Activated CD4-positive, alpha-beta T cell treated with anti-CD3 and anti-CD28 coated beads, Interleukin-2, amount 50 U/mL, for 4 hours (primary cell): ENCODE data around the gene PCA3.
"Not testable (repeated sequence)": the region's sequence is repeated elsewhere in the genome, so short reads cannot be mapped to it uniquely, and the experiment has no call there.

Experiments
- DNase-seq, 2 experiments: peaks; one replicate each; pipeline ENCODE4 v3.0.0-alpha.2; 2020

Gene PCA3

GRCh38 chr9:76764138-76764537 lies at the start of gene PCA3:
Gene PCA3 (plus strand): TSS chr9:76764438.
- DNase-seq: no peak

GRCh38 chr9:76716085-76716672 lies 48.1 kb upstream of the PCA3 start:
- DNase-seq: no peak

- no peak for DNase-seq
Measured at GRCh38 chr9:76717176-76717575, 47.1 kb upstream of the PCA3 start.

GRCh38 chr9:76717613-76718012 lies 46.6 kb upstream of the PCA3 start:
- DNase-seq: no peak

- DNase-seq: no peak
Measured at GRCh38 chr9:76718166-76718565, 46.1 kb upstream of the PCA3 start.

- DNase-seq: no peak
Measured at GRCh38 chr9:76720245-76720644, 44.0 kb upstream of the PCA3 start.

- no peak for DNase-seq
Measured at GRCh38 chr9:76725011-76725546, 39.2 kb upstream of the PCA3 start.

GRCh38 chr9:76725885-76726284 lies 38.4 kb upstream of the PCA3 start:
- DNase-seq: no peak

GRCh38 chr9:76729116-76729515 lies 35.1 kb upstream of the PCA3 start:
- DNase-seq: no peak

- DNase-seq: no peak
Measured at GRCh38 chr9:76729980-76730737, 34.1 kb upstream of the PCA3 start.

GRCh38 chr9:76730801-76731200 lies 33.4 kb upstream of the PCA3 start:
- DNase-seq: no peak

GRCh38 chr9:76732341-76732958 lies 31.8 kb upstream of the PCA3 start:
- DNase-seq: no peak

GRCh38 chr9:76733096-76733495 lies 31.1 kb upstream of the PCA3 start:
- DNase-seq: no peak

GRCh38 chr9:76734716-76735115 lies 29.5 kb upstream of the PCA3 start:
- DNase-seq: no peak

GRCh38 chr9:76737154-76737902 lies 26.9 kb upstream of the PCA3 start:
- DNase-seq: no peak

- no peak for DNase-seq
Measured at GRCh38 chr9:76738402-76738801, 25.8 kb upstream of the PCA3 start.

- DNase-seq: no peak
Measured at GRCh38 chr9:76741524-76741923, 22.7 kb upstream of the PCA3 start.

GRCh38 chr9:76742890-76743289 lies 21.3 kb upstream of the PCA3 start:
- DNase-seq: not testable (repeated sequence)

GRCh38 chr9:76743931-76744330 lies 20.3 kb upstream of the PCA3 start:
- no peak for DNase-seq

GRCh38 chr9:76744336-76744735 lies 19.9 kb upstream of the PCA3 start:
- DNase-seq: no peak

GRCh38 chr9:76751001-76751400 lies 13.2 kb upstream of the PCA3 start:
- DNase-seq: no peak

GRCh38 chr9:76756268-76756640 lies 8.0 kb upstream of the PCA3 start:
- no peak for DNase-seq

GRCh38 chr9:76756941-76757673 lies 7.1 kb upstream of the PCA3 start:
- DNase-seq: no peak
